ENCODE measurements around the gene KBTBD6.

KBTBD6 gene

DNA sequence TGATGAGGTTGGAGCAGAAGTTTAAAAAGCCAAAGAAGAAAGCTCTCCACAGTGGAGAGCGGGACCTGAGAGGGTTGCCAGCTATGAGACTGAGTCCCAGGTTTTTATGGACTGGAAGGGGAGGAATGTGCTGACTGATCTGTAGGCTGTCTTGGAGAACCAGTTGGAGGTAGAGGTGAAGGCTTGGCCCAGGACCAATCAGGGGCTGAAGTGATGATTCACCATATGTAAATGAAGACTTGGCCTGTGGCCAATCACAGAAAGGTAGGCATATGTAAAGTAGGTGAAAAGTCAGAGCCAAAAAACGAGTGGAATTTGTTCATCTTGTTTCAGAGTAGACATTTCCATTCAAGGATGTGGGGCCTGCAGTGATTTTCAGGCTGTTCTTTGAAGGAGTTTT is 17.5 kb upstream of the KBTBD6 start:
- no peak for DNase-seq
- Histone ChIP-seq H3K4me3 (ENCODE audit: low read depth, low read length) (no peak overlapping the region), H3K4me1 (no peaks in the 10 kb centered on the region), H3K9me3 (no peaks in the 10 kb centered on the region; the same call in 1 of the 2 replicates), H3K27me3 (no peaks in the 10 kb centered on the region), H3K36me3 (no peaks in the 10 kb centered on the region)
- TF ChIP-seq, protein P1, sequence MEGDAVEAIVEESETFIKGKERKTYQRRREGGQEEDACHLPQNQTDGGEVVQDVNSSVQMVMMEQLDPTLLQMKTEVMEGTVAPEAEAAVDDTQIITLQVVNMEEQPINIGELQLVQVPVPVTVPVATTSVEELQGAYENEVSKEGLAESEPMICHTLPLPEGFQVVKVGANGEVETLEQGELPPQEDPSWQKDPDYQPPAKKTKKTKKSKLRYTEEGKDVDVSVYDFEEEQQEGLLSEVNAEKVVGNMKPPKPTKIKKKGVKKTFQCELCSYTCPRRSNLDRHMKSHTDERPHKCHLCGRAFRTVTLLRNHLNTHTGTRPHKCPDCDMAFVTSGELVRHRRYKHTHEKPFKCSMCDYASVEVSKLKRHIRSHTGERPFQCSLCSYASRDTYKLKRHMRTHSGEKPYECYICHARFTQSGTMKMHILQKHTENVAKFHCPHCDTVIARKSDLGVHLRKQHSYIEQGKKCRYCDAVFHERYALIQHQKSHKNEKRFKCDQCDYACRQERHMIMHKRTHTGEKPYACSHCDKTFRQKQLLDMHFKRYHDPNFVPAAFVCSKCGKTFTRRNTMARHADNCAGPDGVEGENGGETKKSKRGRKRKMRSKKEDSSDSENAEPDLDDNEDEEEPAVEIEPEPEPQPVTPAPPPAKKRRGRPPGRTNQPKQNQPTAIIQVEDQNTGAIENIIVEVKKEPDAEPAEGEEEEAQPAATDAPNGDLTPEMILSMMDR (IDR thresholded peaks at IDR 0.05; ENCODE audit: low read depth, low read length): no peak

DNA sequence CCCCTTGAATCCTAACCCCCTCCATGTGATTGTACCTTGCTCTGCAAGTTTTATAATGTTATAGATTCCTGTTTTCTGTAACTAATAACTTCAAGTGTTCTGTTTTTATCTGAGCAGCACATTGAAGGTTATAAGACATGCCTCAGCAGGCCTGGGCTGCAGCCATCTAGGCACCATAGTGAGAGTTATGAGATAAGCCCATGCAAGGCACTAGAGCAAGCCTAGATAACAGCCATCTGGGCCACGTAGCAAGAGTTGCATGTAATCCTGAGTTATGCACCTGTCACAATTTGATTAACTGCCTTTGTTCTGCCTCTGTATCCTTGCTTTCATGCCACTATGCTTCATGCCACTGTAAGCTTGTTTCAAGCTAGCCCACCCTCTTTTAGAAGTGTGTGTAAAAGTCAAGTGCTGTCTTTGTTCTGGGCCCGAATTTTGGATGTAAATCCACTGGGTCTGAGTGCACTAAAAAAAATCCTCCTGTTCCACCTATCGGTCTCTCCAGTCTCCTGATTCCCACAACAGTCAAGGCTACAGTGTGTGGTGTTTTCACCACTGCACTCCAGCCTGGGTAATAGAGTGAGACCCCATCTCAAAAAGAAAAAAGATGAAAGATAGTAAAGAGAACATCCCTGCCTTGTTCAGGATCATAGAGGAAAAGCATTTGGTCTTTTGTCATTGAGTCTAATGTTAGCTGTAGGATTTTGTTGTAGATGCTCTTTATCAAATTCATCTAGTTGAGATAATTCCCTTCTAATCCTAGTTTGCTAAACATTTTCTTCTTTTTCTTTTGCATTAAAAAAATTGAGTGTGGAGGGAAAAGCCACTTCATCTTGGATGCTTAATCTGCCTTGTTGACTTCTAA is 16.0 kb upstream of the KBTBD6 start:
- H3K4me1 ChIP-seq: no peaks in the 10 kb centered on the region
- DNase-seq: no peak
- H3K4me3 ChIP-seq (ENCODE audit: low read depth, low read length): no peak overlapping the region
- H3K27me3 ChIP-seq: no peaks in the 10 kb centered on the region
- H3K9me3 ChIP-seq: no peaks in the 10 kb centered on the region; the same call in 1 of the 2 replicates
- TF ChIP-seq, protein P1 (IDR thresholded peaks at IDR 0.05; ENCODE audit: low read depth, low read length): no peak
- no peaks in the 10 kb centered on the region for H3K36me3 ChIP-seq

DNA sequence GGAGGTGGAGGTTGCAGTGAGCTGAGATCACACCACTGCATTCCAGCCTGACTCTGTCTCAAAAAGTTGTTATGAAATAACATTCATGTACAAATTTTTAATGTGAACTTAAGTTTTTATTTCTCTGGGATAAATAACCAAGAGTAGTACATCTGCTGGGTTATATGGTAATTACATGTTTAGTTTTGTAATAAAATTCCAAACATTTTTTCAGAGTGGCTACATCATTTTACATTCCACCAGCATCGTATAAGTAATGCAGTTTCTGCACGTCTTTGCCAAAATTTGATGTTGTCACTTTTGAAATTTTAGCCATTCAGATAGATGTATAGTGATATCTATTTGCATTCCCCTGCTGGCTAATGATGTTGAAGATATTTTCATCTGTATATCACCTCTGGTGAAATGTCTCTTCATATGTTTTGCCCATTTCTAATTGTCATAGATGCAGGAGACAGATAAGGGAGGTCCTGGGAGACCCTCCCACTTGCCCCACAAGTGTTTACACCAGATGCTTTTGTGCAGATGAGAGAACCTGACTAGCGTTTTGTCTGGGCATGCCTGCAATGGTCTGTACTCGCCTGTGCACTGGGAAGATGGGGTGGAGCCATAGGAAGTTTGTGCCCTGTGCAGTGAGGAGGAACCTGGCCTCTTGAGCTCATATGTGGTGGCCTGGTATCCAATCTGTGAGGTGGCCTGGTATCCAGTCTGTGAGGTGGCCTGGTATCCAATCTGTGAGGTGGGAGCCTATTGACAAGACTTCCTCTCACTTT is 12.7 kb upstream of the KBTBD6 start:
- DNase-seq: no peak
- Histone ChIP-seq H3K9me3 (no peaks in the 10 kb centered on the region; the same call in 1 of the 2 replicates), H3K36me3 (no peaks in the 10 kb centered on the region), H3K4me1 (no peaks in the 10 kb centered on the region), H3K4me3 (ENCODE audit: low read depth, low read length) (no peak overlapping the region), H3K27me3 (no peaks in the 10 kb centered on the region)
- TF ChIP-seq, protein P1 (IDR thresholded peaks at IDR 0.05; ENCODE audit: low read depth, low read length): no peak

DNA sequence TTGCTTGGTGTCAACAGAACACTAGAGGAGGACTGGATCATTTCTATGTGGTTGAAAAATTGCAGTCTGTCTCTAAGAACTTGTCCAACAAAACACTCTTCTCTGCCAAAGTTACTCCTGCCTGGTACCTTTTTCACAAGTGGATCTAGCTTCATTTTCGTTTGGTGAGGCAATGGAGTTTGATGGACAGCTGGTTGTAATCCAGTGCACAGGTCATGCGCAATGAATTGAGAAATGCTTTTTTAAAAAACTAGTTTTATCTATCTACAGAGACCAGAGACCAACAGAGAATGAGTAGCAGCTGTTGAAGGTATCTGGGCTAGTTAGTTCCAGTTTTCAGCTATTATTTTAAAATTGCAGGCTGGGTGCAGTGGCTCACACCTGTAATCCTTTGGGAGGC is 12.0 kb upstream of the KBTBD6 start:
- H3K9me3 ChIP-seq: no peaks in the 10 kb centered on the region; the same call in 1 of the 2 replicates
- H3K36me3 ChIP-seq: no peaks in the 10 kb centered on the region
- DNase-seq: no peak
- no peak overlapping the region for H3K4me3 ChIP-seq (ENCODE audit: low read depth, low read length)
- TF ChIP-seq, protein P1 (IDR thresholded peaks at IDR 0.05; ENCODE audit: low read depth, low read length): no peak
- H3K4me1 ChIP-seq: no peaks in the 10 kb centered on the region
- no peaks in the 10 kb centered on the region for H3K27me3 ChIP-seq

DNA sequence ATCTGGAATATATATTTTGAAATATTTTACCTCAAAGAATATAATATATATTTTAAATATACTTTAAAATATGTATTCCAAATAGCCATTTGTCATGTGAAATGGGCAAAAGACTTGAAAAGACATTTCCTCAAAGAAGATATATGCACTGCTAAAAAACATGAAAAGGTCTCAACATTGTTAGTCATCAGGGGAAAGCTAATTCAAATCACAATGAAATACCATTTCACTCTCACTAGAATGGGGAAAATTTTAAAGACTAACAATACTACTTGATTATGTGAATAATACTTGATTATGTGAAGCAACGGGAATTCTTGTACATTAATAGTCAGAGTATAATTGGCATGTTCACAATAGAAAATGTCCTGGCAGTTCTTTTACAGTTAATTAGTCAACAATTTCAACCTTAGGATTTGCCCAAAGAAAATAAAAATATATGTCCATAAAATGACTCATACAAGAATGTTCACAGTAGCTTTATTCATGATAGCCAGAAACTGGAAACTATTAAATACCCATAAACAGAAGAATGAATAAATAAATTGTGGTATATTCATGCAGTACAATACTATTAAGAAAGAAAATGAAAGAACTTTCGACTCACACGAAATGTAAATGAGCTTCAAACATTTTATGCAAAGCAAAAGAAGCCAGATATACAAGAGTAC is 6.8 kb upstream of the KBTBD6 start:
- DNase-seq: no peak
- H3K9me3 ChIP-seq: no peaks in the 10 kb centered on the region
- no peak overlapping the region for H3K4me3 ChIP-seq (ENCODE audit: low read depth, low read length)
- H3K4me1 ChIP-seq: no peaks in the 10 kb centered on the region
- no peaks in the 10 kb centered on the region for H3K36me3 ChIP-seq
- TF ChIP-seq, protein P1 (IDR thresholded peaks at IDR 0.05; ENCODE audit: low read depth, low read length): no peak
- H3K27me3 ChIP-seq: no peaks in the 10 kb centered on the region

All from BE2C (cell line).